H1 (cell line): ENCODE results near the gene IL36B. TPM values are rescaled to one million over a fixed set of nuclear protein-coding genes. Genes with fewer than 3 reads are reported as not detected.

Experiments used
- CTCF ChIA-PET: fragments of 300-600 bp; sonication (Branson Sonifier 250); formaldehyde crosslinking; loops from one replicate; lab custom pipeline; 2021; ENCODE audit not compliant: partially characterized antibody; lab: Charles Lee
- POLR2A ChIA-PET: fragments of 300-600 bp; sonication (Branson Sonifier 250); formaldehyde crosslinking; loops from one replicate; lab custom pipeline; 2021; ENCODE audit warnings: inconsistent platforms; ENCODE audit not compliant: partially characterized antibody; lab: Charles Lee
- DNase-seq, 2 experiments: peaks; one replicate each; pipeline versions ENCODE4 v3.0.0 to v3.0.0-alpha.2; 2010 to 2022; ENCODE audit warnings: low spot score in 2 of 2, low read depth in 1 of 2, mixed read lengths in 1 of 2
- FAIRE-seq: peaks from 2 replicates; lab custom pipeline; 2011; peaks lifted over from hg19 to GRCh38; lab: Jason Lieb, UNC
- H2AFZ ChIP-seq: 2 replicates; pipeline ENCODE4 v1.8.1; 2012; ENCODE audit warnings: low read length, inconsistent platforms
- H2AK5ac ChIP-seq: 2 replicates; pipeline ENCODE4 v1.6.1; 2013; ENCODE audit warnings: low read depth, low read length
- H2BK120ac ChIP-seq: replicated peaks from 2 replicates; pipeline ENCODE3; 2013; ENCODE audit warnings: low read depth, low read length, inconsistent platforms
- H2BK12ac ChIP-seq: 2 replicates; pipeline ENCODE4 v1.6.1; 2013; ENCODE audit warnings: low read depth, low read length
- H2BK15ac ChIP-seq: 2 replicates; pipeline ENCODE4 v1.6.1; 2013; ENCODE audit warnings: low read length
- H2BK20ac ChIP-seq: 2 replicates; pipeline ENCODE4 v1.6.1; 2013; ENCODE audit warnings: low read length
- H2BK5ac ChIP-seq: 2 replicates; pipeline ENCODE4 v1.6.1; 2013; ENCODE audit warnings: low read depth, low read length
- H3K14ac ChIP-seq: 2 replicates; pipeline ENCODE4 v1.6.1; 2013; ENCODE audit warnings: inconsistent platforms; ENCODE audit not compliant: insufficient read length
- H3K18ac ChIP-seq: 2 replicates; pipeline ENCODE4 v1.6.1; 2013; ENCODE audit warnings: low read length; ENCODE audit errors: extremely low read depth
- H3K23ac ChIP-seq: 2 replicates; pipeline ENCODE4 v1.6.1; 2013; ENCODE audit warnings: inconsistent platforms; ENCODE audit not compliant: insufficient read length
- H3K23me2 ChIP-seq: 2 replicates; pipeline ENCODE4 v1.6.1; 2013; ENCODE audit warnings: low read depth, low read length
- H3K27ac ChIP-seq: 2 replicates; pipeline ENCODE4 v1.6.1; 2011; ENCODE audit warnings: low read depth, low read length, inconsistent platforms
- H3K27me3 ChIP-seq, 4 experiments: replicated peaks in 1 of 4; 1 replicate in 1 of 4; 2 replicates in 3 of 4; pipeline versions ENCODE4 v1.6.1 to v1.8.1; 2011 to 2013; ENCODE audit warnings: low read length in 3 of 4, mild to moderate bottlenecking in 3 of 4, inconsistent platforms in 2 of 4, mixed read lengths in 2 of 4, moderate library complexity in 1 of 4; ENCODE audit not compliant: control insufficient read depth in 3 of 4, insufficient read depth in 3 of 4; ENCODE audit errors: extremely low read depth in 1 of 4
- H3K36me3 ChIP-seq, 4 experiments: 2 replicates each; pipeline versions ENCODE4 v1.6.1 to v1.8.1; 2011 to 2013; ENCODE audit warnings: mild to moderate bottlenecking in 4 of 4, low read length in 3 of 4, moderate library complexity in 2 of 4, control low read depth in 1 of 4, inconsistent platforms in 1 of 4; ENCODE audit not compliant: insufficient read depth in 4 of 4, control insufficient read depth in 2 of 4
- H3K4ac ChIP-seq: replicated peaks from 2 replicates; pipeline ENCODE3; 2013; ENCODE audit warnings: low read length, low read depth, mixed read lengths, inconsistent platforms; ENCODE audit not compliant: insufficient read length
- H3K4me1 ChIP-seq, 4 experiments: replicated peaks in 1 of 4; 1 replicate in 1 of 4; 2 replicates in 3 of 4; pipeline versions ENCODE4 v1.6.1 to v1.8.1; 2011 to 2013; ENCODE audit warnings: low read length in 3 of 4, inconsistent platforms in 2 of 4, mixed read lengths in 1 of 4; ENCODE audit not compliant: insufficient read depth in 4 of 4, control insufficient read depth in 3 of 4
- H3K4me2 ChIP-seq, 2 experiments: 2 replicates each; pipeline versions ENCODE4 v1.6.1 to v1.8.1; 2011 to 2013; ENCODE audit warnings: low read depth in 2 of 2, low read length in 2 of 2, control low read depth in 1 of 2, inconsistent platforms in 1 of 2, mild to moderate bottlenecking in 1 of 2; ENCODE audit not compliant: insufficient read depth in 1 of 2
- H3K4me3 ChIP-seq, 4 experiments: fragments of 200-600, 300-600 bp in 1 of 4; sonication (generic), shearing (Covaris generic), sonication (Bioruptor Twin) in 1 of 4; 2 replicates each; pipeline versions ENCODE4 v1.5.1 to v1.8.1; 2011 to 2016; ENCODE audit warnings: low read length in 4 of 4, low read depth in 3 of 4, control low read depth in 2 of 4, inconsistent platforms in 2 of 4, mild to moderate bottlenecking in 2 of 4, mixed read lengths in 1 of 4, moderate library complexity in 1 of 4; ENCODE audit not compliant: insufficient read depth in 2 of 4; ENCODE audit errors: extremely low read depth in 1 of 4
- H3K56ac ChIP-seq: replicated peaks from 2 replicates; pipeline ENCODE3; 2013; ENCODE audit warnings: low read depth, mild to moderate bottlenecking, mixed read lengths, low read length, inconsistent platforms; ENCODE audit not compliant: insufficient read length
- H3K79me1 ChIP-seq: 2 replicates; pipeline ENCODE4 v1.6.1; 2013; ENCODE audit warnings: low read depth, low read length, control low read depth
- H3K79me2 ChIP-seq, 2 experiments: 2 replicates each; pipeline versions ENCODE4 v1.6.1 to v1.8.1; 2012 to 2013; ENCODE audit warnings: low read length in 2 of 2, mild to moderate bottlenecking in 2 of 2, inconsistent platforms in 1 of 2; ENCODE audit not compliant: insufficient read depth in 2 of 2, control insufficient read depth in 1 of 2
- H3K9ac ChIP-seq, 4 experiments: replicated peaks in 1 of 4; 1 replicate in 1 of 4; 2 replicates in 3 of 4; pipeline versions ENCODE4 v1.6.1 to v1.8.1; 2011 to 2013; ENCODE audit warnings: low read depth in 3 of 4, low read length in 3 of 4, control low read depth in 2 of 4, mild to moderate bottlenecking in 2 of 4, moderate library complexity in 2 of 4, inconsistent platforms in 1 of 4; ENCODE audit errors: extremely low read depth in 1 of 4
- H3K9me3 ChIP-seq, 2 experiments: 2 replicates each; pipeline versions ENCODE4 v1.6.1 to v1.8.1; 2012 to 2013; ENCODE audit warnings: mild to moderate bottlenecking in 2 of 2, moderate library complexity in 2 of 2, control low read depth in 1 of 2, inconsistent platforms in 1 of 2, low read depth in 1 of 2, low read length in 1 of 2, mixed read lengths in 1 of 2; ENCODE audit not compliant: insufficient read depth in 2 of 2
- H4K20me1 ChIP-seq, 2 experiments: replicated peaks in 1 of 2; 2 replicates each; pipeline versions ENCODE3 to v1.8.1; 2011 to 2013; ENCODE audit warnings: inconsistent platforms in 2 of 2, low read length in 2 of 2, mild to moderate bottlenecking in 1 of 2; ENCODE audit not compliant: insufficient read depth in 2 of 2, control insufficient read depth in 1 of 2
- H4K5ac ChIP-seq: 2 replicates; pipeline ENCODE4 v1.6.1; 2013; ENCODE audit warnings: low read length, low read depth, mixed read lengths, inconsistent platforms; ENCODE audit not compliant: insufficient read length
- H4K8ac ChIP-seq: 2 replicates; pipeline ENCODE4 v1.8.0; 2013; ENCODE audit warnings: mild to moderate bottlenecking, moderate library complexity, low read length, inconsistent platforms; ENCODE audit not compliant: insufficient read depth; ENCODE audit errors: extremely low read depth
- H4K91ac ChIP-seq: replicated peaks from 2 replicates; pipeline ENCODE3; 2013; ENCODE audit warnings: low read length, mixed read lengths, inconsistent platforms; ENCODE audit not compliant: insufficient read length
- CBX5 ChIP-seq: fragments of 300-800, 300-1000 bp; sonication (generic); IDR thresholded peaks from 2 replicates; pipeline ENCODE4 v1.7.1; 2016; ENCODE audit warnings: antibody characterized with exemption, low read length, low read depth
- CBX8 ChIP-seq: fragments of 300-800, 300-1000 bp; sonication (generic); IDR thresholded peaks from 2 replicates; pipeline ENCODE4 v1.7.1; 2016; ENCODE audit warnings: low read depth, low read length, borderline replicate concordance
- CHD1 ChIP-seq: IDR thresholded peaks from 2 replicates; pipeline ENCODE4 v1.6.1; 2012; ENCODE audit warnings: low read depth, low read length, improper control_type of control experiment
- CREB1 ChIP-seq: IDR thresholded peaks from 2 replicates; pipeline ENCODE4 v1.6.1; 2012; ENCODE audit warnings: inconsistent platforms
- FOSL1 ChIP-seq: IDR thresholded peaks from 2 replicates; pipeline ENCODE4 v1.6.1; 2011; ENCODE audit warnings: mild to moderate bottlenecking, low read depth, low read length, moderate library complexity; ENCODE audit not compliant: insufficient read depth
- GTF2F1 ChIP-seq: IDR thresholded peaks from 2 replicates; pipeline ENCODE4 v1.6.1; 2012; ENCODE audit warnings: low read depth, low read length, improper control_type of control experiment, borderline replicate concordance
- HDAC6 ChIP-seq: IDR thresholded peaks from one replicate; pipeline ENCODE4 v1.7.1; 2012; ENCODE audit warnings: low read depth, mild to moderate bottlenecking, inconsistent platforms, low read length, moderate library complexity
- KDM4A ChIP-seq: IDR thresholded peaks from one replicate; pipeline ENCODE4 v1.7.1; 2012; ENCODE audit warnings: low read depth, mild to moderate bottlenecking, moderate library complexity, low read length, inconsistent platforms; ENCODE audit not compliant: severe bottlenecking
- MAFK ChIP-seq: IDR thresholded peaks from 2 replicates; pipeline ENCODE4 v1.6.1; 2012; ENCODE audit warnings: low read depth, mild to moderate bottlenecking, improper control_type of control experiment, low read length
- NRF1 ChIP-seq: IDR thresholded peaks from 2 replicates; pipeline ENCODE4 v1.6.1; 2011; ENCODE audit warnings: mild to moderate bottlenecking, low read depth, low read length, improper control_type of control experiment
- RAD21 ChIP-seq, 2 experiments: IDR thresholded peaks in 1 of 2; conservative IDR thresholded peaks in 1 of 2; 2 replicates each; pipeline ENCODE4 v1.6.1; 2011; ENCODE audit warnings: low read depth in 2 of 2, low read length in 2 of 2, improper control_type of control experiment in 1 of 2, inconsistent platforms in 1 of 2, mild to moderate bottlenecking in 1 of 2, moderate library complexity in 1 of 2
- RXRA ChIP-seq: IDR thresholded peaks from 2 replicates; pipeline ENCODE4 v1.6.1; 2011; ENCODE audit warnings: low read depth, mild to moderate bottlenecking, low read length, moderate library complexity; ENCODE audit not compliant: insufficient read depth
- SIX5 ChIP-seq: IDR thresholded peaks from 2 replicates; pipeline ENCODE4 v1.6.1; 2011; ENCODE audit warnings: mild to moderate bottlenecking, low read depth, low read length
- WGBS, 2 experiments: shearing (Covaris generic) in 1 of 2; methylation state at CpG; one replicate each; pipeline versions ENCODE4 v1.1.6 to v1.1.7; 2013 to 2015; ENCODE audit warnings: low lambda C conversion rate in 2 of 2, mixed read lengths in 2 of 2, inconsistent platforms in 1 of 2, low coverage in 1 of 2, missing lambda C conversion rate in 1 of 2; ENCODE audit not compliant: insufficient replicate concordance in 2 of 2, insufficient coverage in 1 of 2, insufficient read length in 1 of 2; ENCODE audit errors: extremely low coverage in 1 of 2, missing lambda C conversion rate in 1 of 2; 5-methylcytosine and 5-hydroxymethylcytosine counted together
- polyA plus RNA-seq, 7 experiments: library from polyadenylated mRNA; depleted of rRNA in 3 of 7; stranded (reverse) in 5 of 7; unstranded in 2 of 7; fragments of >200 nt in 5 of 7; fragments of 200-250 nt in 2 of 7; gene quantifications; 1 replicate in 5 of 7; 2 replicates in 1 of 7; 4 replicates in 1 of 7; pipeline versions ENCODE4 v1.2.1 to v1.2.3, GENCODE V29; 2011 to 2013; ENCODE audit warnings: missing spikeins in 2 of 7, mixed read lengths in 2 of 7
- total RNA-seq: library from RNA; stranded (reverse); fragmentation: NEBNext Ultra II Directional; extraction: Animal tissue kit (Norgen Biotek cat#: 25700); gene quantifications from 2 replicates; pipeline ENCODE4 v1.2.1, GENCODE V29; 2021
- TF ChIP-seq, protein P1 (sequence below): IDR thresholded peaks from 2 replicates; pipeline ENCODE4 v1.6.1; 2012; ENCODE audit warnings: inconsistent platforms

IL36B gene
- total and polyA plus RNA-seq, 2 of the 8 experiments (the other 6 are each of a cell fraction or from before 2014, with no cell fraction given) = not detected

DNA sequence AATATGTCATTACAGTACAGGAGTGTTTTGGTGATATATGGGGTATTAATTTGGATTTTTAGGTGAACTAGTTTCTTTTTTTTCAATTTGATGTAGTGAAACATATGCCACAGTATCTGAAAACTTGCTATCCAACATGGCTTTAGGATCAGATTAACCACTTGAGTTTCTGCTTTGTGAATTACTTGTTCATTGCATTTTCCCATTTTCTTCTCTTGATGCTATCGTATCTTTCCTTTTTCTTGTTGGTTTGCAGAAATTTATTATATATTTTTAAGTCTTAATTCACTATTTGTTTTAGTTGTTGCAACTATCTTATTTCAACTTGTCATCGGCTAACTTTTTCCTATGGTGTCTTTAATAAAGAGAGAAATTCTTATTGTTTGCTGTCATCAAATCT lies 38.6 kb downstream of the IL36B start:
- Histone ChIP-seq H3K27ac (no peak overlapping the region), H3K23ac (no peak overlapping the region), H3K4me1 (no peaks in the 10 kb centered on the region), H3K4me3 (no peak overlapping the region), H2BK120ac (no peak overlapping the region), H3K27me3 (no peaks in the 10 kb centered on the region), H2BK15ac (no peak overlapping the region), H2AK5ac (no peak overlapping the region), H3K23me2 (no peaks in the 10 kb centered on the region), H4K8ac (no peak overlapping the region), H3K79me1 (no peaks in the 10 kb centered on the region), H3K18ac (no peak overlapping the region), H3K79me2 (no peaks in the 10 kb centered on the region), H3K36me3 (no peaks in the 10 kb centered on the region), H3K9ac (no peak overlapping the region), H2BK20ac (no peak overlapping the region), H3K4ac (no peak overlapping the region), H2BK12ac (no peak overlapping the region), H3K4me2 (no peak overlapping the region), H2BK5ac (no peak overlapping the region), H4K5ac (no peak overlapping the region), H3K56ac (no peak overlapping the region), H4K91ac (no peak overlapping the region), H3K14ac (no peak overlapping the region), H4K20me1 (no peaks in the 10 kb centered on the region), H3K9me3 (peaks cover 0 to 4% of the 10 kb centered on the region in 2 experiments; a peak in 1 of 4 replicates), H2AFZ (no peak overlapping the region)
- CTCF ChIA-PET = no interaction called here
- TF ChIP-seq KDM4A (no peak), HDAC6 (no peak), NRF1 (no peak), SIX5 (no peak), MAFK (no peak), CBX8 (no peak), RAD21 (IDR thresholded peaks at IDR 0.05 in 1 of 2, conservative IDR thresholded peaks at IDR 0.05 in 1 of 2; ENCODE audit: low read depth in 2 of 2, low read length in 2 of 2) (no peak), GTF2F1 (no peak), CREB1 (no peak), RXRA (no peak), CHD1 (no peak), FOSL1 (no peak), CBX5 (no peak)
- TF ChIP-seq, protein P1, sequence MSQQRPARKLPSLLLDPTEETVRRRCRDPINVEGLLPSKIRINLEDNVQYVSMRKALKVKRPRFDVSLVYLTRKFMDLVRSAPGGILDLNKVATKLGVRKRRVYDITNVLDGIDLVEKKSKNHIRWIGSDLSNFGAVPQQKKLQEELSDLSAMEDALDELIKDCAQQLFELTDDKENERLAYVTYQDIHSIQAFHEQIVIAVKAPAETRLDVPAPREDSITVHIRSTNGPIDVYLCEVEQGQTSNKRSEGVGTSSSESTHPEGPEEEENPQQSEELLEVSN = no peak
- POLR2A ChIA-PET = no interaction called here
- DNase-seq = no peak
- FAIRE-seq = no peak
- 82% methylated on average over 2 of the region's 2 CpGs; no CpG with 5 or more reads in 1 of the 2 experiments for WGBS, 2 experiments
